Mucosa of stomach (tissue), 1 donor: ENCODE results near the gene PPP2R5D.

Source experiments
- H3K27me3 ChIP-seq: one replicate; pipeline ENCODE4 v1.7.0; 2013; ENCODE audit warnings: mild to moderate bottlenecking, low read length; ENCODE audit not compliant: control insufficient read depth, insufficient read depth
- H3K36me3 ChIP-seq: one replicate; pipeline ENCODE4 v1.7.0; 2013; ENCODE audit warnings: low read length; ENCODE audit not compliant: control insufficient read depth, insufficient read depth
- H3K4me1 ChIP-seq: one replicate; pipeline ENCODE4 v1.7.0; 2013; ENCODE audit warnings: mild to moderate bottlenecking, low read length; ENCODE audit not compliant: control insufficient read depth, insufficient read depth
- H3K4me3 ChIP-seq: one replicate; pipeline ENCODE4 v1.7.0; 2013; ENCODE audit warnings: low read length
- H3K9ac ChIP-seq: one replicate; pipeline ENCODE4 v1.7.0; 2013; ENCODE audit warnings: mild to moderate bottlenecking, low read length, moderate library complexity
- H3K9me3 ChIP-seq: one replicate; pipeline ENCODE4 v1.7.0; 2013; ENCODE audit warnings: mild to moderate bottlenecking, low read length, moderate library complexity; ENCODE audit not compliant: control insufficient read depth
- donor health status: Pancreatic carcinoma.

PPP2R5D gene

DNA sequence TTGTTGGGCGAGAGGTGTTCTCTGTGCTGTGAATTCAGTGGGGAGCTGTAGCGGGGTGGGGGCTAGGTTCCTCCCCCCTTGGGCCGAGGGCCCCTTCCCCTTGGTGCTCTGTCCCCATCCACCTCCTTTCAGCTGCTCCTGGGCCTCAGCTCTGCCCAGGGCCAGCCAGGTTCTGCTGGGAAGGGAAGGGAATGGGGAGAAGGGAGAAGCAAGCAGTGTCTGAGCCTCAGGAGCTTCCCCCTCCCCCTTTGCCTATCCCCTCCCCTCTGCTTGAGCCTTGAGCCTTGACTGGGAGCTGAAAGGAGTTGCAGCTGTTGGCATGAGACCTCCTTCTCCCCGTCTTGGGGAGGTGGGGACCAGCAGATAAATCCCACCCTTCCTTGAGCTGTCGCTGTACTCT is 36.5 kb downstream of the PPP2R5D start:
- Histone ChIP-seq H3K9ac (peak overlapping the region; percentile 76), H3K4me1 (peaks cover 20% of the 10 kb centered on the region), H3K9me3 (no peaks in the 10 kb centered on the region), H3K36me3 (no peaks in the 10 kb centered on the region), H3K27me3 (no peaks in the 10 kb centered on the region), H3K4me3 (peak overlapping the region; percentile 66)

DNA sequence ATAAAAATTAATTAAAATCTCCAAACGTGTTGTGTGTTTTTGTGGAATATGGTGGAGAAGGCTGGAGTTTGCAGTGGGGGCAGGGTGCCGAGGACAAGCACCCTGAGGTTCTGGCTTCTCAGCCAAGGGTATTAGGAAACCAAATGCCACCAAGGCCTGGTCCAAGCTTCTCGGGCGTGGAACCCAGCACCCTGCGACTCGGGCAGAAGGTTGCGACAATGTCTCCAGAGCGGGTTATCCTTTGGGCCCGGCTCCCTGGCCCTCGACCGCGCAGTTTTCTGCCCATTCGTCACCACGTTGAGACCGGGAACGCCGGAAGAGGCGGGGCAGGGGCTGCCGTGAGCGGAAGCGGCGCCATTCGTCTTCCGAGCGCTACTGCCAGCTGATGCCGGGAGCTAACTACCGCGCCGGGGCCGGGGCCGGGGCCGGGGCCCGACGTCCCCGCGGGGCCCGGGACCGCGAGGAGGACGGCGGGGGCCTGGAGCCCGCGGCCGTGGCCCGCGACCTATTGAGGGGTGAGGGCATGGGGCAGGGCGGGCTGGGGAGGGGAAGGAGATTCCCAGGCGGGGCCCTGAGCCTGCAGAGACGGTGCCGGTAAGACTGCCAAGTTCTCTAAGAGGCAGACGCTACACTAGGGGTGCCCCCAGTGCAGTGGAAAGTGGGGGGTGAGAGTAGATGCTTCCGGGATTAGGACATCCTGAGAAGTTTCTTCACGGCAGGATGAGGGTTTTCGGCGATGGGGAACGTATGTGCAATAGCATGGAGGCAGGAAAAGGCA is 37.1 kb downstream of the PPP2R5D start, which contains the start of gene RRP36:
Gene RRP36, plus strand, starts transcription at position 354 of the 778 bp plus-strand sequence. Its CDS starts 32 bp downstream, at position 386.
- Histone ChIP-seq H3K4me3 (peak within 1 kb of the TSS; percentile 66), H3K27me3 (no peaks in the 10 kb centered on the region), H3K36me3 (no peaks in the 10 kb centered on the region), H3K9ac (peak within 1 kb of the TSS; percentile 76), H3K9me3 (no peaks in the 10 kb centered on the region), H3K4me1 (peaks cover 14% of the 10 kb centered on the region)

GRCh38 chr6:43024436-43024835 is 40.1 kb downstream of the PPP2R5D start:
- peak overlapping the region; percentile 10 for H3K9ac ChIP-seq
- H3K36me3 ChIP-seq: no peaks in the 10 kb centered on the region
- no peak overlapping the region for H3K4me3 ChIP-seq
- H3K4me1 ChIP-seq: peaks cover 8% of the 10 kb centered on the region
- no peaks in the 10 kb centered on the region for H3K27me3 ChIP-seq
- no peaks in the 10 kb centered on the region for H3K9me3 ChIP-seq

GRCh38 chr6:43026365-43026764 is 42.0 kb downstream of the PPP2R5D start:
- Histone ChIP-seq H3K9ac (no peak overlapping the region), H3K4me1 (no peaks in the 10 kb centered on the region), H3K4me3 (no peak overlapping the region), H3K27me3 (no peaks in the 10 kb centered on the region), H3K36me3 (no peaks in the 10 kb centered on the region), H3K9me3 (no peaks in the 10 kb centered on the region)

GRCh38 chr6:43029120-43029519 is 44.8 kb downstream of the PPP2R5D start:
- no peaks in the 10 kb centered on the region for H3K4me1 ChIP-seq
- no peaks in the 10 kb centered on the region for H3K36me3 ChIP-seq

GRCh38 chr6:43032326-43032725 is 48.0 kb downstream of the PPP2R5D start:
- Histone ChIP-seq H3K4me1 (no peaks in the 10 kb centered on the region), H3K36me3 (peaks cover 4% of the 10 kb centered on the region), H3K9me3 (no peaks in the 10 kb centered on the region), H3K9ac (no peak overlapping the region), H3K4me3 (no peak overlapping the region), H3K27me3 (no peaks in the 10 kb centered on the region)

More at GRCh38 chr6:43029120-43029519, 44.8 kb downstream of the PPP2R5D start:
- Histone ChIP-seq H3K9ac (no peak overlapping the region), H3K9me3 (no peaks in the 10 kb centered on the region), H3K4me3 (no peak overlapping the region), H3K27me3 (no peaks in the 10 kb centered on the region)

DNA sequence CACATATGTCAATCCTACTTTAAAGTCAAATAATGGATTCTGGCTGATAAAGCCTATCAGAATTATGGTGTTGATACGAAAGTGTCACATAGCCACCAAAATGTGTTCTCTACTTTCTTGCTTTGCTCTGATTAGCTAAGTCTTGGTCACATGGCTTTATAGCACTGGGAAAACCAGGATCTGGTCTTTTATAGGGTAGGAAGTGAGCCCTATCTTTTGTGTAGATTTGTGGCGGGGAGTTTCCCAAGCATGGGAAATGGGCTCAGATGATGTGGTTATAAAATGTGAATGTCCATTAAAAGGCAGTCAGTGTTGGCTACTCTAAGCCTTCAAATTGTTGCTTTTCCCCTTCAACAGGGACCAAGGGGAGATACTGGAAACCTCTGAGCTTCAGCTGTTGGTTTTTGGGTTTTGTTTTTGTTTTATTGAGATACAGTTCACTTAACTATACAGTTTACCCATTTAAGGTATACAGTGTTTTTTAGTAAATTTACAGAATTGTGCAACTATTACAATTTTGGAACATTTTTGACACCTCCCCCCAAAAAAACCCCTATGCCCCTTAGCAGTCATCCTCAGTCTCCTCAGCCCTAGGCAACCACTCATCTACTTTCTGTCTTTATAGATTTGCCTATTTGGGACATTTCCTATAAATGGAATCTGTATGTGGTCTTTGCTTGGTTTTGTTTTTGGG is 49.3 kb downstream of the PPP2R5D start:
- no peaks in the 10 kb centered on the region for H3K9me3 ChIP-seq
- peaks cover 5% of the 10 kb centered on the region for H3K36me3 ChIP-seq
- H3K27me3 ChIP-seq: no peaks in the 10 kb centered on the region
- H3K9ac ChIP-seq: no peak overlapping the region
- no peaks in the 10 kb centered on the region for H3K4me1 ChIP-seq
- H3K4me3 ChIP-seq: no peak overlapping the region

- H3K27me3 ChIP-seq: no peaks in the 10 kb centered on the region
- no peaks in the 10 kb centered on the region for H3K4me1 ChIP-seq
- H3K4me3 ChIP-seq: no peak overlapping the region
- no peak overlapping the region for H3K9ac ChIP-seq
- H3K9me3 ChIP-seq: no peaks in the 10 kb centered on the region
- peaks cover 5% of the 10 kb centered on the region for H3K36me3 ChIP-seq
These were observed 49.8 kb downstream of the PPP2R5D start for GRCh38 chr6:43034190-43034525.

GRCh38 chr6:43035495-43036194 is 51.3 kb downstream of the PPP2R5D start:
- peaks cover 13% of the 10 kb centered on the region for H3K36me3 ChIP-seq

DNA sequence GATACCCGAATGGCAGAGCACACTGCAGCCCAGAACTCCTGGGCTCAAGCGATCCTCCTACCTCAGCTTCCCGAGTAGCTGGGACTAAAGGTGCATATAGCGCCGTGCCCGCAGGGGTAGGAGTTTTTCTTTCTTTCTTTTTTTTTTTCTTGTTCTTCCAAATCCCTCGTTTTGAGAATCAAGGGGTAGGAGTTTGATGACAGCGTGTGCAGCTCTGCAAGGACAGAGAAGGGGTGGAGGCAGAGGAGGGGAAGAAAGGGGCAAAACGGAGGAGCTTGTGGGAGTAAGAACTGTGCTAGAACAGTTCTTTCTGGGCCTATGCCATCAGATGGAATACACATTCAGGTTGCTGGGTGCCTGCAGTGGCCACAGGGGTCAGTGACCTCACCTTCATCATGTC is 52.3 kb downstream of the PPP2R5D start:
- no peak overlapping the region for H3K9ac ChIP-seq
- no peak overlapping the region for H3K4me3 ChIP-seq
- H3K27me3 ChIP-seq: no peaks in the 10 kb centered on the region
- peaks cover 14% of the 10 kb centered on the region for H3K36me3 ChIP-seq
- H3K9me3 ChIP-seq: no peaks in the 10 kb centered on the region
- H3K4me1 ChIP-seq: no peaks in the 10 kb centered on the region

More at GRCh38 chr6:43035495-43036194, 51.3 kb downstream of the PPP2R5D start:
- H3K9ac ChIP-seq: no peak overlapping the region
- no peaks in the 10 kb centered on the region for H3K27me3 ChIP-seq
- no peaks in the 10 kb centered on the region for H3K4me1 ChIP-seq
- no peaks in the 10 kb centered on the region for H3K9me3 ChIP-seq
- no peak overlapping the region for H3K4me3 ChIP-seq

- H3K9ac ChIP-seq: no peak overlapping the region
- H3K9me3 ChIP-seq: no peaks in the 10 kb centered on the region
- no peaks in the 10 kb centered on the region for H3K4me1 ChIP-seq
- H3K4me3 ChIP-seq: no peak overlapping the region
- H3K27me3 ChIP-seq: no peaks in the 10 kb centered on the region
- peaks cover 14% of the 10 kb centered on the region for H3K36me3 ChIP-seq
These were observed 52.8 kb downstream of the PPP2R5D start for GRCh38 chr6:43037197-43037596.

- Histone ChIP-seq H3K4me3 (no peak overlapping the region), H3K27me3 (no peaks in the 10 kb centered on the region), H3K9ac (no peak overlapping the region), H3K36me3 (peaks cover 16% of the 10 kb centered on the region), H3K4me1 (no peaks in the 10 kb centered on the region), H3K9me3 (no peaks in the 10 kb centered on the region)
These were observed 53.3 kb downstream of the PPP2R5D start for GRCh38 chr6:43037706-43038105.
